Activated T-cell treated with anti-CD3 and anti-CD28 coated beads for 48 hours (primary cell): ENCODE data around the gene C11orf68.
A peak's percentile ranks its signal among the peaks of the same experiment; 100 is the strongest.
"Not testable (repeated sequence)": the region's sequence is repeated elsewhere in the genome, so short reads cannot be mapped to it uniquely, and the experiment has no call there.

Experiments used
- DNase-seq: peaks from one replicate; pipeline ENCODE4 v3.0.0-alpha.2; 2020; ENCODE audit warnings: low read depth

Gene C11orf68

GRCh38 chr11:65918211-65919140, at the start of gene C11orf68:
Gene C11orf68 (minus strand): TSS chr11:65919062. CDS start chr11:65919031, 31 bp downstream.
- no peak for DNase-seq

GRCh38 chr11:65967329-65967934, 48.6 kb upstream of the C11orf68 start:
- no peak for DNase-seq

GRCh38 chr11:65965986-65966762, 47.3 kb upstream of the C11orf68 start:
- no peak for DNase-seq

DNA sequence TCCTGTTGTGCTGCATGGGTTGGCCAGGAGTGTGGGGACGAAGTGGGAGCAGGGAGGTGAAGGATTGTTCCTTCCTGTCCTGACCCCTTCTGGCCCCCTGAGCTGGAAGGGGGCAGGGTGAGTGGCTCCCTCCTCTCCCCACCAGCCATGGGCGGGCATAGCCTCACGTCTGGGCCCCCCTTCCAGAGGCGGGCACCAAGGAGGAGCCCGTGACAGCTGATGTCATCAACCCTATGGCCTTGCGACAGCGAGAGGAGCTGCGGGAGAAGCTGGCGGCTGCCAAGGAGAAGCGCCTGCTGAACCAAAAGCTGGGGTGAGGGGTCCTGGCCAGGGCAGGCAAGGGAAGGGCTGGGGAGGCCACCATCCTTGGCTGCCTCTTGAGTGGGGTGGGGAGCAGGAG, 46.0 kb upstream of the C11orf68 start:
- no peak for DNase-seq

DNA sequence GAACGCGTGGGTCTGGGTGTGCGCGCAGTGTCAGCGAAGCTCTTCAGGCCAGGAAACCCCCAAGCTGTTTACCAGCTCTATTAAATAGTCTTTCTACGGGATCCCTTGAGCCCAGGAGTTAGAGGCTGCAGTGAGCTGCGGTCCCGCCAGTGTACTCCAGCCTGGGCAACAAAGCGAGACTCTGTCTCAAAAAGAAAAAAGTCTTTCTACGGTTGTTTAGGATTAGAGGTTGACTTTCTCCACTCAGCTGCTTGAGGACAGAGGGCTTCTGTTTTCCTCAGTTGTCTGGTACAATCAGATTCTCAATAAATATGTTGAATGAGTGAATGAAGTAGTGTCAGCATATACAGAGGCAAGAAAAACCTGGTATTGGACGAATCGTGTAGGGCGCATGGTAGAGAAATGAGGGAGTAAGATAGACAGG, 43.3 kb upstream of the C11orf68 start:
- DNase-seq: no peak

DNA sequence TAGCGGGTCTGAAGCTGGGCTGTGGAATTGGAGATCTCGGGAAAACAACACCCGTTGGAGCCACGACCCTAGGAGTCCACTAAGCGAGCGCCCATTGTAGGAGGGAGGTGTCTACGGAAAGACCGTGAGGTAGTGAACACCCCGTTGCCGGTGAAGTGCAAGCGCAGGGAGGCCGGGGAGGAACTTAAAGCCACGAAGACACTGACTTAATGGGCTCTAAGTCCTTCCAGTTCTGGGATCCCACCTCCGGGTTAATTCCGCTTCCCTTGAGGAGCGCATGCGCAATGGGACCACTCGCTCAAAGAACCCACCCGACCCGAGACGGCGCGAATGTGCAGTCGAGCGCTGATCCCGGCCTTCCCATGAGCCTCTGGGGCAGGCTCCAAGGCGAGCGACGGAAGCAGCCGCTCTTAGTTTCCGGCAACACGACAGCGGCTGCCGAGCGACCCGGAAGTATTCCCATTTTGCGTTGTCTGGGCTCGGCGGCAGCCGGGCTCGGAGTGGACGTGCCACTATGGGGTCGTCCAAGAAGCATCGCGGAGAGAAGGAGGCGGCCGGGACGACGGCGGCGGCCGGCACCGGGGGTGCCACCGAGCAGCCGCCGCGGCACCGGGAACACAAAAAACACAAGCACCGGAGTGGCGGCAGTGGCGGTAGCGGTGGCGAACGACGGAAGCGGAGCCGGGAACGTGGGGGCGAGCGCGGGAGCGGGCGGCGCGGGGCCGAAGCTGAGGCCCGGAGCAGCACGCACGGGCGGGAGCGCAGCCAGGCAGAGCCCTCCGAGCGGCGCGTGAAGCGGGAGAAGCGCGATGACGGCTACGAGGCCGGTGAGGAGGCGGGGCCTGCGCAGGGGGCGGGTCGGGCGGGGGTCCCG, 42.6 kb upstream of the C11orf68 start, which contains the start of gene SART1:
SART1 (plus strand) TSS at position 468 of the 874 bp plus-strand sequence; CDS start at position 515, 47 bp downstream.
- DNase-seq: peak; percentile 92

GRCh38 chr11:65960824-65961266, 42.0 kb upstream of the C11orf68 start:
- no peak for DNase-seq

- DNase-seq: no peak
Observed at GRCh38 chr11:65958774-65959420, 40.0 kb upstream of the C11orf68 start.

GRCh38 chr11:65958291-65958690, 39.4 kb upstream of the C11orf68 start:
- DNase-seq: no peak

GRCh38 chr11:65954771-65955170, 35.9 kb upstream of the C11orf68 start:
- DNase-seq: no peak

DNA sequence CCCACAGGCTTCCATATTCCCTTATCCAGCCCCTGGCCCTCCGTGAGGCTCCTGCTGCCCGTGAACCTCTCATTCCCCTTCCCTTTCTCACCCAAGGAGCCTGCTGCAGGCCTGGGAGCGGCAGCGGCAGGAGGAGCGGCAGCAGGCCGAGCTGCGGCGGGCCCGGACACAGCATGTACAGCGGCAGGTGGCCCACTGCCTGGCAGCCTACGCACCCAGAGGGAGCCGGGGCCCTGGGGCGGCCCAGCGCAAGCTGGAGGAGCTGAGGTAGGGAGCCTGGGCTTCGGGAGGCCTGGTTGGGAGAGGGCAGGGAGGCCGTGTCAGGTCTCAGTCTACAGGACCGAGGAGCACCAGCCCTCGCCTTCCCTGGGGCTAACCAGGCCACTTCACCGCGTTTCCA, 34.6 kb upstream of the C11orf68 start:
- DNase-seq: no peak

DNA sequence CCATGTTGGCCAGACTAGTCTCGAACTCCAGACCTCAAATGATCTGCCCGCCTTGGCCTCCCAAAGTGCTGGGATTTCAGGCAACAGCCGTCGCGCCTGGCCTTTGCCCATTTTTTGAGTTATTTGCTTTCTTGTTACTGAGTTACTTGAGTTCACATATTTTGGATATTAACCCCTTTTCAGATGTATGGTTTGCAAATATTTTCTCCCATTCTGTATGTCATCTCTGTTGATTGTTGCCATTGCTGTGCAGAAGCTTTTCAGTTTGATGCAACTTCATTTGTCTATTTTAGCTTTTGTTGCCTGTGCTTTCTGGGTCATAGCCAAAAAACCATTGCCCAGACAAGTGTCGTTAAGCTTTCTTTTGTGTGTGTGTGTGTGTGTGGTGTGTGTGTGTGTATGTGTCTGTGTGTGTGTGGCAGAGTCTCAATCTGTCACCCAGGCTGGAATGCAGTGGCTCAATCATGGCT, 33.2 kb upstream of the C11orf68 start:
- DNase-seq: no peak

- not testable (repeated sequence) for DNase-seq
Observed at GRCh38 chr11:65951641-65952040, 32.8 kb upstream of the C11orf68 start.

- DNase-seq: not testable (repeated sequence)
Observed at GRCh38 chr11:65950711-65951110, 31.8 kb upstream of the C11orf68 start.

DNA sequence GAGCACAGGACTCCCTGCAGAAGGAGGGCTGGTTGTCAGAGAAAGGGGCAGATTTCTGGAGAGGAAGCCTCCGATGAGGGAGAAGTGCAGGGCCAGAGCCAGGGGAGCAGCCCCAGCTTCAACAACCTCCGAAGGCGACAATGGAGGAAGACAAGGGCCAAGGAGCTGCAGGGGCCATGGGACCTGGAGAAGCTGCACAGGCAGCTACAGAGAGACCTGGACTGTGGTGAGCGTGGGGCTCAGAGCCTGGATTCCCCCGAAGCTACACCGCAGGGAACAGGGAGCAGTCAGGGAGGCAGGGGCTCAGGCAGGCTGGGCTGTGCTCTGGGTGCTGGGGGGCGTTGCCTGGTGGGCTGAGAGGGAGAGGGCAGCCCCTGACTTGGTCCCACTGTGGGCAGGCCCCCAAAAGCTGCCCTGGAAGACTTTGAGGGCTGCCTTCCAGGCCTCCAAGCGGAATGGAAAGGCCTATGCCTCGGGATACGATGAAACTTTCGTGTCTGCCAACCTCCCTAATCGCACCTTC, 28.8 kb upstream of the C11orf68 start:
- no peak for DNase-seq

DNA sequence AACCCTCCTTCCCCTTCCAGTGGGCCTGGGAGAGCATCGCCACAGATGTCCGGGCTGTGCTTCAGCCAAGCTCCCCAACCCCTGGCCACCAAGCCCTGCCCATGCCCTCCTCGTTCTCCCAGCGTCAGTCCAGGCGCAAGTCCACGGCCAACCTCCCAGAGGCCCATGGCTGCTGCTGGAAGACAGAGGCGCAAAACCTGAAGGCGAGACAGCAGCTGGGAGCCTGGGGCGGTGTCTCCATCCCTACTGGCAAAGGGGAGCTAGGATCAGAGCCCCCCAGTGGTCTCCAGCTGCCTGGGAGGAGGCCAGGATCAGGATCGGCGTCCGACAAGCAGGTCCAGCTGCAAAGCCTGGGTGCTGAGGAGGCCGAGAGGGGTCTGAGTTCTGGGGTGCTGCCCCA, 28.3 kb upstream of the C11orf68 start:
- no peak for DNase-seq

GRCh38 chr11:65946655-65947054, 27.8 kb upstream of the C11orf68 start:
- DNase-seq: no peak

DNA sequence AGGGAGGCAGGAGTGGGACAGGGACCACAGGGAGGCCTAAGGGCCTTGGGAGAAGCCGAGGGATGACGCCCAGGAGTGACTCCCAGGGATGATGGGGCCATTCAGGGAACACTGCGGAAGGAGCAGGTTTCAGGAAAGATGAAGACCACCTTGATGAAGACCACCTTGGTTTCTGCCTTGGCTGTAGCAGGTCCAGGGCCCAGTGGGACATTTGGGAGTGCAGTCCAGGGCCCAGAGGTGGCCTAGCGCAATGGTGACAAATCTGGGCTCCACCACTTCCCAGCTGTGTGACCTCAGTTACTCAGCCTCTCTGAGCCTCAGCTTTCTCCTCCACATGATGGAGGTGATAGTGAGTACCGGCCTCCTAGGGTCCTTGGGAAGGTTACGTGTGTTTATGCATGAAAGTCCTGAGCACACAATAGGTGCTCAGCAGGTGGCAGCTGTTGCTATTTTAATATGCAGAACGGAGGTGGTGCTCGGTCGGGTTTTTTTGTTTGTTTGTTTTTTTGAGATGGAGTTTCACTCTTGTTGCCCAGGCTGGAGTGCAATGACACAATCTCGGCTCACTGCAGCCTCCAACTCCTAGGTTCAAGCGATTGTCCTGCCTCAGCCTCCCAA, 27.2 kb upstream of the C11orf68 start:
- DNase-seq: no peak

- no peak for DNase-seq
Observed at GRCh38 chr11:65945430-65945911, 26.6 kb upstream of the C11orf68 start, which contains the start of gene TSGA10IP. Gene TSGA10IP (plus strand): TSS chr11:65945480. CDS start chr11:65945676, 196 bp downstream.

DNA sequence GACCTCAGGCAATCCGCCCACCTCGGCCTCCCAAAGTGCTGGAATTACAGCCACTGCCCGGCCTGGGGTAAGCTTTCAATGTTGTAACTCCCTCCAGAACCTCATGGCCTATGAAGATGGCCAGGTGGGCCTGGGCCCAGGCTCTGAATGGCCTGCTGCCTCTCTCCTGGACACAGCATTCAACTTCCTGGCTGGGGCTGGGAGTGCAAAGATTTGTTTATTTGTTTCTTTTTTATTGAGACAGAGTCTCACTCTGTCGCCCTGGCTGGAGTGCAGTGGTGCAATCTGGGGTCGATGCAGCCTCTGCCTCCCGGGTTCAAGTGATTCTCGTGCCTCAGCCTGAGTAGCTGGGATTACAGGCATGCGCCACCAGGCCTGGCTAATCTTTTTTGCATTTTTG, 25.9 kb upstream of the C11orf68 start:
- no peak for DNase-seq
